GM12874 (cell line): ENCODE data around the gene GPN2.

ENCODE experiments used
- CTCF ChIP-seq: IDR thresholded peaks from 2 replicates; pipeline ENCODE4 v1.5.1; 2011; ENCODE audit warnings: low read depth, mild to moderate bottlenecking, control low read depth, low read length, moderate library complexity; ENCODE audit not compliant: insufficient read depth

Gene GPN2

GRCh38 chr1:26839779-26840178 lies 50.3 kb downstream of the GPN2 start:
- no peak for TF ChIP-seq CTCF

- TF ChIP-seq CTCF: no peak
Observed at GRCh38 chr1:26839339-26839722, 50.8 kb downstream of the GPN2 start.

GRCh38 chr1:26838474-26839338 lies 51.4 kb downstream of the GPN2 start:
- peak; percentile 20; the same call in 1 of the 2 replicates for TF ChIP-seq CTCF

- TF ChIP-seq CTCF: peak; percentile 39; the same call in 1 of the 2 replicates
Observed at GRCh38 chr1:26833432-26834405, 56.4 kb downstream of the GPN2 start.

- no peak for TF ChIP-seq CTCF
Observed at GRCh38 chr1:26832249-26832960, 57.7 kb downstream of the GPN2 start.

- TF ChIP-seq CTCF: no peak
Observed at GRCh38 chr1:26831546-26832248, 58.4 kb downstream of the GPN2 start.
